Measurements from ENCODE around the gene CUL3.

Gene CUL3

GRCh38 chr2:224421065-224421464, 164.1 kb downstream of the CUL3 start:
- Histone ChIP-seq H3K9ac (ENCODE audit: low read length) (no peak overlapping the region), H2BK15ac (ENCODE audit: low read depth, poor library complexity, severe bottlenecking) (no peak overlapping the region), H3K4ac (ENCODE audit: low read depth in 1 of 2, low read length in 2 of 2) (no peak overlapping the region), H2BK5ac (ENCODE audit: low read depth, low read length, poor library complexity, severe bottlenecking) (no peak overlapping the region), H2BK12ac (ENCODE audit: low read length in 2 of 2) (no peak overlapping the region), H3K18ac (ENCODE audit: low read depth in 1 of 2, low read length in 2 of 2) (no peak overlapping the region), H4K91ac (ENCODE audit: low read length) (no peak overlapping the region), H3K27ac (ENCODE audit: low read length, poor library complexity, severe bottlenecking) (no peak overlapping the region), H2AK5ac (ENCODE audit: low read length, severe bottlenecking) (no peak overlapping the region), H3K79me1 (replicated peaks; ENCODE audit: low read length, poor library complexity, severe bottlenecking) (no peaks in the 10 kb centered on the region), H3K36me3 (ENCODE audit: control insufficient read depth in 1 of 2, insufficient read depth in 2 of 2, low read depth in 1 of 2, low read length in 2 of 2) (no peaks in the 10 kb centered on the region), H3K23ac (ENCODE audit: low read length in 2 of 2) (no peak overlapping the region), H2BK120ac (ENCODE audit: low read depth, low read length) (no peak overlapping the region), H3K4me3 (ENCODE audit: insufficient read depth in 1 of 2, low read depth in 1 of 2, low read length in 2 of 2) (no peak overlapping the region), H3K4me2 (ENCODE audit: low read length, poor library complexity, severe bottlenecking) (no peak overlapping the region), H3K14ac (ENCODE audit: low read length in 2 of 2) (no peak overlapping the region), H3K27me3 (ENCODE audit: control insufficient read depth in 1 of 2, insufficient read depth in 1 of 2, low read length in 2 of 2) (no peaks in the 10 kb centered on the region), H3K4me1 (ENCODE audit: control insufficient read depth, insufficient read depth, low read depth, low read length) (no peaks in the 10 kb centered on the region), H4K8ac (ENCODE audit: low read length) (no peak overlapping the region), H3K9me3 (ENCODE audit: control insufficient read depth, low read length) (no peaks in the 10 kb centered on the region), H2AFZ (ENCODE audit: low read depth, low read length) (no peak overlapping the region)
- DNase-seq = no peak
- no CpG with 5 or more reads among the region's 2 CpGs for WGBS

Data from mesenchymal stem cell (in vitro differentiated cells and primary cell).